Testis (tissue), 3 donors: ENCODE measurements around the gene MAN1A1. TPM values are rescaled to one million over a fixed set of nuclear protein-coding genes. Genes with fewer than 3 reads are reported as not detected.

Experiments used
- DNase-seq: peaks from one replicate; pipeline ENCODE4 v3.0.0-alpha.2; 2019
- H3K27ac ChIP-seq, 2 donors: fragments of 200-600 bp; sonication (generic); one replicate each; pipeline ENCODE4 v1.5.1; 2019
- H3K27me3 ChIP-seq: fragments of 200-600 bp; sonication (generic); one replicate; pipeline ENCODE4 v1.5.1; 2019
- H3K36me3 ChIP-seq: fragments of 200-600 bp; sonication (generic); one replicate; pipeline ENCODE4 v1.5.1; 2017; ENCODE audit warnings: low read depth; ENCODE audit errors: missing control alignments
- H3K4me1 ChIP-seq: fragments of 200-600 bp; sonication (generic); one replicate; pipeline ENCODE4 v1.5.1; 2019
- H3K4me3 ChIP-seq, 2 donors: fragments of 200-600 bp; sonication (generic); one replicate each; pipeline ENCODE4 v1.5.1; 2017 to 2019
- H3K9me3 ChIP-seq: fragments of 200-600 bp; sonication (generic); one replicate; pipeline ENCODE4 v1.5.1; 2017
- POLR2A ChIP-seq: fragments of 450-650 bp; IDR thresholded peaks from one replicate; pipeline ENCODE4 v1.6.1; 2017; ENCODE audit warnings: antibody characterized with exemption, mild to moderate bottlenecking, moderate library complexity
- WGBS, 2 donors: methylation state at CpG; one replicate each; pipeline ENCODE4 v1.1.5; 2018; 5-methylcytosine and 5-hydroxymethylcytosine counted together
- intact Hi-C: fragments of 100-400 bp; cut with DNase I; formaldehyde crosslinking; loops from one replicate; pipeline ENCODE4 v1.15.1; 2023; ENCODE audit warnings: low total_unique reads
- polyA plus RNA-seq: library from polyadenylated mRNA; stranded (reverse); fragments of 350-450 nt; fragmentation: Illumina TruSeq; extraction: RNeasy Lipid Tissue Mini Kit (QIAGEN cat#74804); gene quantifications from one replicate; pipeline ENCODE4 v1.2.3, GENCODE V29; 2014; ENCODE audit warnings: low read depth, low replicate concordance; ENCODE audit not compliant: insufficient read depth
- total RNA-seq, 2 donors: library from RNA; depleted of rRNA; stranded (reverse); fragments of >200 nt; gene quantifications; one replicate each; pipeline ENCODE4 v1.2.3, GENCODE V29; 2016
- TF ChIP-seq, protein P1 (sequence below), 3 experiments: fragments of 450-650 bp in 2 of 3; fragments of 200-600 bp in 1 of 3; sonication (generic) in 1 of 3; IDR thresholded peaks; one replicate each; pipeline ENCODE4 v1.5.1; 2016 to 2019; ENCODE audit warnings: antibody characterized with exemption in 3 of 3, mild to moderate bottlenecking in 2 of 3, moderate library complexity in 1 of 3

MAN1A1 gene
- total and polyA plus RNA-seq, 3 donors from 2014 or later, result 12.8 to 21.1 (median 15.0) TPM

GRCh38 chr6:119181046-119181445 lies 168.5 kb downstream of the MAN1A1 start:
- intact Hi-C loops, result no loop called here
- Histone ChIP-seq H3K4me3 (no peak overlapping the region), H3K4me1 (no peaks in the 10 kb centered on the region), H3K9me3 (no peaks in the 10 kb centered on the region), H3K36me3 (no peaks in the 10 kb centered on the region), H3K27me3 (no peaks in the 10 kb centered on the region), H3K27ac (no peak overlapping the region)
- WGBS, 2 donors, result 87 to 100% methylated on average over 1 of the region's 1 CpG
- DNase-seq, result no peak
- no peak for TF ChIP-seq POLR2A
- TF ChIP-seq, protein P1, sequence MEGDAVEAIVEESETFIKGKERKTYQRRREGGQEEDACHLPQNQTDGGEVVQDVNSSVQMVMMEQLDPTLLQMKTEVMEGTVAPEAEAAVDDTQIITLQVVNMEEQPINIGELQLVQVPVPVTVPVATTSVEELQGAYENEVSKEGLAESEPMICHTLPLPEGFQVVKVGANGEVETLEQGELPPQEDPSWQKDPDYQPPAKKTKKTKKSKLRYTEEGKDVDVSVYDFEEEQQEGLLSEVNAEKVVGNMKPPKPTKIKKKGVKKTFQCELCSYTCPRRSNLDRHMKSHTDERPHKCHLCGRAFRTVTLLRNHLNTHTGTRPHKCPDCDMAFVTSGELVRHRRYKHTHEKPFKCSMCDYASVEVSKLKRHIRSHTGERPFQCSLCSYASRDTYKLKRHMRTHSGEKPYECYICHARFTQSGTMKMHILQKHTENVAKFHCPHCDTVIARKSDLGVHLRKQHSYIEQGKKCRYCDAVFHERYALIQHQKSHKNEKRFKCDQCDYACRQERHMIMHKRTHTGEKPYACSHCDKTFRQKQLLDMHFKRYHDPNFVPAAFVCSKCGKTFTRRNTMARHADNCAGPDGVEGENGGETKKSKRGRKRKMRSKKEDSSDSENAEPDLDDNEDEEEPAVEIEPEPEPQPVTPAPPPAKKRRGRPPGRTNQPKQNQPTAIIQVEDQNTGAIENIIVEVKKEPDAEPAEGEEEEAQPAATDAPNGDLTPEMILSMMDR (IDR thresholded peaks at IDR 0.05), result no peak

GRCh38 chr6:119179842-119180241 lies 169.7 kb downstream of the MAN1A1 start:
- no peaks in the 10 kb centered on the region for H3K36me3 ChIP-seq

DNA sequence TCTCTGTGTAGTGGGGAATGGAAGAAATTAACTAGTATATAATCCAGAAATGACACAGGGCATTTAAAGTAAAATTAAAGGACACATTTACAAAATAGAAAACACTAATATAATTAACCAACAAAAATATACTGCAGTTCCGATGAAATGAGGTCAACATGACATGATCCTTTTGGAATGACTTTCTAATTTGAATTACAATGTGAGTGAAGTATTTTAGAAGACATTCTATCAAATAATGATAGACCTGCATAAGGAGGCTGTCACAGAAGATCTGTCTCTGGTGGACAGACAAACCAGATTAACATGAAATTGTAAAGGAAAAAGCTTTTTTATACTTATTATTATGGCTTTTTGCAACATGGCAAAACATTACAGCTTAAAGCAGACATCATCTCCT lies 170.5 kb downstream of the MAN1A1 start:
- no peak for TF ChIP-seq POLR2A
- TF ChIP-seq, protein P1 (IDR thresholded peaks at IDR 0.05), result no peak
- no peaks in the 10 kb centered on the region for H3K4me1 ChIP-seq
- DNase-seq, result no peak
- H3K36me3 ChIP-seq, result no peaks in the 10 kb centered on the region
- no peaks in the 10 kb centered on the region for H3K27me3 ChIP-seq
- no peak overlapping the region for H3K27ac ChIP-seq
- no peak overlapping the region for H3K4me3 ChIP-seq
- intact Hi-C loops, result no loop called here
- no peaks in the 10 kb centered on the region for H3K9me3 ChIP-seq
- WGBS, 2 donors, result 76 to 88% methylated on average over 1 of the region's 1 CpG

More at GRCh38 chr6:119179842-119180241, 169.7 kb downstream of the MAN1A1 start:
- no peaks in the 10 kb centered on the region for H3K27me3 ChIP-seq
- H3K4me1 ChIP-seq, result no peaks in the 10 kb centered on the region
- no peak overlapping the region for H3K27ac ChIP-seq
- DNase-seq, result no peak
- H3K9me3 ChIP-seq, result no peaks in the 10 kb centered on the region
- TF ChIP-seq POLR2A, result no peak
- H3K4me3 ChIP-seq, result no peak overlapping the region
- WGBS, 2 donors, result 83 to 90% methylated on average over 3 of the region's 3 CpGs
- intact Hi-C loops, result no loop called here

DNA sequence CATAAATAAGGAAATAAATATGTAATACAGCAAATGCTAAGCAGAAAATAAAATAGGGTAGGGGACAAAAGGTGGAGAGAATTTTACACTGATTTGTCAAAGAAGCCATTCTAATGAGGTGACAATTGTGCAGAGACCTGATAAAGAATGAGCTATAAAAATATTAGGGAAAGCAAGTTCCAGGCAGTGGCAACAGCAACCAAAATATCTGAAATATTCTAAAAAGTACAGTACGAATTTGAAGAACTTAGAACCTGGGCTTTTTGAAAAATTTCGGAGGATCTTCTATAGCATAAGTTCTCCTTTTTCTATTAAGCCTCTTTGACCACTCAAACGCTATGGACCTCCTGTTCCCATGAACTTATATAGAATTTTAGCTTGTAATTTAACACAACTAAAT lies 173.1 kb downstream of the MAN1A1 start:
- no peak overlapping the region for H3K4me3 ChIP-seq
- DNase-seq, result no peak
- H3K9me3 ChIP-seq, result no peaks in the 10 kb centered on the region
- H3K36me3 ChIP-seq, result no peaks in the 10 kb centered on the region
- H3K4me1 ChIP-seq, result no peaks in the 10 kb centered on the region
- H3K27ac ChIP-seq, result no peak overlapping the region
- intact Hi-C loops, result no loop called here
- TF ChIP-seq POLR2A, result no peak
- TF ChIP-seq, protein P1 (IDR thresholded peaks at IDR 0.05), result no peak
- H3K27me3 ChIP-seq, result no peaks in the 10 kb centered on the region
- WGBS, 2 donors, result 70 to 86% methylated on average over 3 of the region's 3 CpGs

GRCh38 chr6:119174879-119175817 lies 174.4 kb downstream of the MAN1A1 start:
- no peak for DNase-seq
- Histone ChIP-seq H3K36me3 (no peaks in the 10 kb centered on the region), H3K27ac (no peak overlapping the region), H3K4me3 (no peak overlapping the region), H3K4me1 (no peaks in the 10 kb centered on the region), H3K27me3 (no peaks in the 10 kb centered on the region), H3K9me3 (no peaks in the 10 kb centered on the region)
- TF ChIP-seq, protein P1 (IDR thresholded peaks at IDR 0.05), result no peak
- TF ChIP-seq POLR2A, result no peak
- intact Hi-C loops, result no loop called here
- WGBS, 2 donors, result 85 to 87% methylated on average over 8 of the region's 8 CpGs
